HG03135 (cell line): ENCODE data around the gene LIX1L.
A peak's percentile ranks its signal among the peaks of the same experiment; 100 is the strongest.

Experiments used
- ATAC-seq: cut with Tn5 transposase; IDR thresholded peaks from one replicate; pipeline ENCODE4 v1.9.1; 2021; ENCODE audit warnings: mild to moderate bottlenecking, moderate library complexity; ENCODE audit not compliant: unreplicated experiment

Gene LIX1L

DNA sequence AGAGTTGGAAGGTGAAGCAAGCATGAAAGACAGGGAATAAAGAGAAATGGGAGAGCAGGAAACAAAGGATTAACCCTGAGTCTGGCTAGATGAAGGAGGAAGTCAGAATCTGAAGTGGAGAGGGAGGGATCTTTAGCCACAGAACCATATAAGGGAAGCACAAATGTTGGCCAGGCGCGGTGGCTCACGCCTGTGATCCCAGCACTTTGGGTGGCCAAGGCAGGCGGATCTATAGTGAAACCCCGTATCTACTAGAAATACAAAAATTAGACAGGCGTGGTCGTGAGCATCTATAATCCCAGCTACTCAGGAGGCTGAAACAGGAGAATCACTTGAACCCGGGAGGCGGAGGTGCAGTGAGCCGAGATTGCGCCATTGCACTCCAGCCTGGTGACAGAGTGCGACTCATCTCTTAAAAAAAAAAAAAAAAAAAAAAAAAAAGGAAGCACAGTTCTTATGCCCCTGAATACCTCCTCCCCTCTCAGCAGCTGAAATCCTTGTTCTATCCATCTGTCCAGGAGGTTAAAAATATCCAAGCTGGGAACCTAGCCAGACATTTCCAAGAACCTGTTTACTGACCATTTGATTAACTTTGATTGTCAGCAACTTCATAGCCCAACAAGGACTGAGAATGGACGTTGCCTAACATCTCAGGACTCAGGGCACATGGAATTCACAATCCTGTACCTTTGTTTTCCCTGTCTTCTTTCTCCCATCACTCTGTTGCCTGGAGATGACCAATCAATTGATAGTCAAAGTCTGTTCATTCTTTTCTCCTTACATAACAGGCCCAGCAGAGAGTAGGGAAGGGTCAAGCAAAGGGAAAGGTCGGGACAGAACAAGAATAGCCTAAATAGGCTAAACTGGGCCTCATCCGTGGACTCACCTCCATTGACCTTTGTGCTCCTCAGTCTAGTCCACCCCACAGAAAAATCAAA lies 28.0 kb upstream of the LIX1L start:
- no peak for ATAC-seq

- no peak for ATAC-seq
Observed at GRCh38 chr1:145985129-145985501, 27.3 kb upstream of the LIX1L start.

DNA sequence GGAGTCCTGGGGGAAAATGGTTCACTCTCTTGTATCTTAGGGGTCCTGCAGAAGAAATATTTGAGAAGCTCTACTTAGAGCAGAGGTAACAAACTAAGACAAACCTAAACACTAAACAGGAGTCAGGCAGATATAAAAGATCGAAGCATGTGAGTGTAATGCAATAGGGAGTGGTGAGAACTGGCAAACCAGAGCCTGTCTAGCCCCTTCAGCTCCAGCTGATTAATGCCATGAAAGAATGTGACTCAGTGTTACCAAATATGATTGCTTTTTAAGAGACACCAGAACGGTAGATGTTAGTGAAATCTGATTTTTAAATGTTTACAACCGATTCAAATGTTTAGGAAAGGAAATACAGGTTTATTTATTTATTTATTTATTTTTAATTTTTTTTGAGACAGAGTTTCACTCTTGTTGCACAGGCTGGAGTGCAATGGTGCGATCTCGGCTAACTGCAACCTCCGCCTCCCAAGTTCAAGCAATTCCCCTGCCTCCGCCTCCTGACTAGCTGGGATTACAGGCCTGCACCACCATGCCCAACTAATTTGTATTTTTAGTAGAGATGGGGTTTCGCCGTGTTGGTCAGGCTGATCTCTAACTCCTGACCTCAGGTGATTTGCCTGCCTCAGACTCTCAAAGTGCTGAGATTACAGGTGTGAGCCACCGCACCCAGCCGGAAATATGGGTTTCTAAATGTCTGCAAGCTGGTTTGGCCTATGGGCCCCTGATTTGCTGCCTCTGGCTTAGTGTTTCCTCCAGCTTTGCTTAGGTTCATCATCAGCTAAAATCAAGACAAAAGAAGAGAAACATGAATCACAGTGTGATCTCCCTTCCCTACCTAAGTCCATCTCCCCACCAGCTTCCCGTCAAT lies 26.4 kb upstream of the LIX1L start:
- ATAC-seq: no peak

DNA sequence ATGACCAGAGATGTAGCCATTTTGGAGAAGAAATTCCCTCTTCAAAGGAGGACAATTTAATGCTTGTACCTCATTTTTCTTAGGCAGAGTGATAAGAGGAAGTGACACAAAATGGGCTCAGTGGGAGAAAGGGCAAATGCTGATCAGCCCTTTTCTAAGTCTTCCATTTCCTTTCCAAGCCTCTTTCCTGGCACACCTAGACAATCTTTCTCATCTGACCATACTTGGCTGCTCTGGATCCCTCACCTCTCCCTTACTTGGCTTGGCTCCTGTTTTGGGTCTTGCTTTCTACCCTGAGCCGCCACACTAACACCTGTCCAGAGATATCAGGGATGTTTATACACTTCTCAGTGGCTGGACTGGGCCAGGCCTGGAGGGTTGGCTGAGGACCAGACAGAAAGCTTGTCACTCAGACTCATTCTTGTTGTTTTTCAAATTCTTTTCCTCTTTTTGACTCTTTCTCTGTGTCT lies 25.4 kb upstream of the LIX1L start:
- ATAC-seq: no peak

GRCh38 chr1:145982010-145982723 lies 24.4 kb upstream of the LIX1L start:
- ATAC-seq: no peak

GRCh38 chr1:145980457-145980994 lies 22.7 kb upstream of the LIX1L start:
- ATAC-seq: no peak

DNA sequence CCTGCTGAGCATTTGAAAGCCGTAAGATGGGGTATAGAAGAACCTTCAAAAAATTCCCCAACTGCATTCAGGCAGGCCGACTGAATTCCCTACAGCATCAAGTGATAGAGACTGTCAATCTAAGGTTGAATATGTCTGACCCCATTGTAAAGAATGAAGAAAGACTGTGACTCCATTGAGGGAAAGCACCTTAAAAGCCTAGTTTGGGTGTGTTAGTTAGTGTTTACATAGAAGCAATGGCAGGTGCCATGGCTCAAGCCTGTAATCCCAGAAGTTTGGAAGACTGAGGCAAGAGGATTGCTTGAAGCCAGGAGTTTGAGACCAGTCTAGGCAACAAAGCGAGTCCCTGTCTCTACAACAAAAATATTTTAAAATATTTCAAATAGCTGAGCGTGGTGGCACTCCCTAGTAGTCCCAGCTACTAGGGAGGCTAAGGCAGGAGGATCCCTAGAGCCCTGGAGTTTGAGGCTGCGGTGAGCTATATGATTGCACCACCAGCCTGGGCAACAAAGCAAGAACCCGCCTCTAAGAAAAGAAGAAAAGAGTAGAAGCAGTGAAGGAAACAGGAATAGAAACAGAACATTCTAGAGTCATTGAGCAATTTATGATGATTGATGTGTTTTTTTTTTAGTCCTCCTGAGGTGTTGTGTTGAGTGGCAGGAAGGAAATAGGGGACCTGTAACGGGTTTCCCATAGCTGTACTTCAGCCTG lies 22.1 kb upstream of the LIX1L start:
- ATAC-seq: peak; percentile 9

DNA sequence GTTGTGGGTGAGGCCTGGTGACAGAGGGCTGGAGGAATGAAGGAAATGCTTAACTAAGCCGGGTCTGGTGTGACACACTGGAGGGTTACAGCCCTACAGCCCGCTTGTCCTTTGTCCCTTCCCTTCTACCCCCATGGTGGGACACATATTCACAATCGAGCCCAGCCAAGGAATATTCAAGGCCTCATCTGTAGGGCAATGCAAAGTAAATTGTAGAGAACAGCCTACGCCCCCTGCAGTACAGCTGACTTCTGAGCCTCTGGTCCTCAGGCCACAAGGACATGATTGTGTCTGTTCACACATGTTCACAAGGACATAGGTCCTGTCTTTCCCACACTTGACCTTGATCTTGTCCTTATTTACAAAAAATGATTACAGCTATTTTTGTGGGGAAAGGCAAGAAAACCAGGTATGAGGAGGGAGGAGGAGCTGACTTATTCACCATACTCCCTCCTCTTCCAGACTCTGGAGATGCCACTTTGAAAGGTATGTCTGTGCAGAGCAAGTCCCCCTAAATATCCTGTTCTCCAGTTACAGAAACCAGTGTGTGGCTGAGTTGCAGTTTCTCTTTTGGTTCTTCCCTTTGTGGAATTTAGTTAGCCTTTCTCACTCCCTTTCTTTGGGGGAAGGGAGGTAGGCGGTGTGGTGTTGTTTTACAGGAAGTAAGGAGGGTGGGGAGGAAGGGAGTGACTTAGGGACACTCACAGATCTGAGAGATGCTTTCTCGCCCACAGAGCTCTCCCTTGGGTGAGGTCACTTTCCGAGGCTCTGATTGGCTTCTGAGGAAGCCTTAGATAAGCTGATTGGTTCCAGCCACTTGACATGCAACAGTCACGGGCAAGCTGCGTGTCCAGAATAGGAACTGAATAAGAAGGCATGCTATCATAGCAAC lies 21.3 kb upstream of the LIX1L start:
- ATAC-seq: peak; percentile 80

DNA sequence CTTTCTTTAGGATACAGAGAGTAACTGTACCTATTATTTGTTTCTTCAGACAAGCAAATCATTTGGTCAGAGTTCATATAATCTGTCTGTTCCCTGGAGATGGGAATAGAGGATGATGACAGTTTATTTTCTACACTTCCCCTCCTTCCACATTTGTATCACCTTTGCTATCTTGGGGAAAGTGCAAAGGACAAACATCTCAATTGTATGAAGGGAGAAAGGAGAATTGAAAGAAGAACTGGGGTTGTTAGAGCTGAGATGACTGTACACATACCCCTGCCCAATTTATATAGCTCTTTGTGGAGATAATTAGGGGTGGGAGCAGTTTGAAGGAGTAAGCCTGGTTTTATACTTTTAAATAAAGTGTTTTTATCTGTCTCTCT lies 20.6 kb upstream of the LIX1L start:
- ATAC-seq: no peak

- no peak for ATAC-seq
Observed at GRCh38 chr1:145977486-145978470, 20.0 kb upstream of the LIX1L start.

GRCh38 chr1:145977016-145977415 lies 19.2 kb upstream of the LIX1L start:
- ATAC-seq: no peak

- no peak for ATAC-seq
Observed at GRCh38 chr1:145975216-145975615, 17.4 kb upstream of the LIX1L start.

DNA sequence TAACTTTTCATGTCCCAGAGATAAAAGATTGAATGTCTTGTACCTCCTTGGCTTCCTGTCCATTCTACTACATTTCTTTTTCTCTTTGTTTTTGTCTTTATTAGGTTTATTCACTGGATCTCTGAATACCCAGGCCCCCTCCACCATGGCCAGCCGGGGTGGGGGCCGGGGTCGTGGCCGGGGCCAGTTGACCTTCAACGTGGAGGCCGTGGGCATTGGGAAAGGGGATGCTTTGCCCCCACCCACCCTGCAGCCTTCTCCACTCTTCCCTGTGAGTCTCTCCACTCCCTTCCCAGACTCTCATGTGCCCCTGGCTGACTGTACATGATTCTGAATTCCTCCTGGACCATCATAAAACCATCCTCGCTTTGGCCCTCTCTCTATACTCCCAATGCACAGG lies 16.9 kb upstream of the LIX1L start:
- no peak for ATAC-seq

DNA sequence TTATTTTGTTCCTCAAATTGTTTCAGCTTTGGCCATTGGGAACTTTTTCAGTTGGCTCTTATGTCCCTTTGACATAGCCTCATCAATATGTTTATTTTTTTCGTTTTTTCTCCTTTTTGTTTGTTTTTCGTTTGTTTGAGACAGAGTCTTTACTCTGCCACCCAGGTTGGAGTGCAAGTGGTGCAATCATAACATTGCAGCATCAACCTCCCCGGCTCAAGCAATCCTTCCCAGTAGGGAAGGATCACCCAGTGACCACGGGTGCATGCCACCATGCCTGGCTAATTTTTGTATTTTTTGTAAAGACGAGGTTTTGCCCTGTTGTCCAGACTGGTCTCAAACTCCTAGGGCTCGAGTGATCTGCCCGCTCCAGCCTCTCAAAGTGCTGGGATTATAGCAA lies 14.8 kb upstream of the LIX1L start:
- no peak for ATAC-seq

DNA sequence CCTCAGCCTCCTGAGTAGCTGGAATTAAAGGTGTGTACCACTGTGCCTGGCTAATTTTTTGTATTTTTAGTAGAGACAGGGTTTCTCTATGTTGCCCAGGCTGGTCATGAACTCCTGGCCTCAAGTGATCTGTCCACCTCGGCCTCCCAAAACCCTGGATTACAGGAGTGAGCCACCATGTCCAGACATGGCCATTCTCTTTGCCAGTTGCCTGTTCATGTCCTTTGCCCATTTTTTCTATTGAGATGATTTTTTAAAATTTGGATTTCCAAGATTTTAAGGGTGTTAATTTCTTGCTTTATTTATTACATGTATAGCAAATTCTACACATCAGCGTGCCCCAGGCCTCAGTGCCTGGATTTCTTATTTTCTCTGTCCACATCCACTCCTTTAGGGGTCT lies 9.5 kb upstream of the LIX1L start:
- ATAC-seq: no peak

DNA sequence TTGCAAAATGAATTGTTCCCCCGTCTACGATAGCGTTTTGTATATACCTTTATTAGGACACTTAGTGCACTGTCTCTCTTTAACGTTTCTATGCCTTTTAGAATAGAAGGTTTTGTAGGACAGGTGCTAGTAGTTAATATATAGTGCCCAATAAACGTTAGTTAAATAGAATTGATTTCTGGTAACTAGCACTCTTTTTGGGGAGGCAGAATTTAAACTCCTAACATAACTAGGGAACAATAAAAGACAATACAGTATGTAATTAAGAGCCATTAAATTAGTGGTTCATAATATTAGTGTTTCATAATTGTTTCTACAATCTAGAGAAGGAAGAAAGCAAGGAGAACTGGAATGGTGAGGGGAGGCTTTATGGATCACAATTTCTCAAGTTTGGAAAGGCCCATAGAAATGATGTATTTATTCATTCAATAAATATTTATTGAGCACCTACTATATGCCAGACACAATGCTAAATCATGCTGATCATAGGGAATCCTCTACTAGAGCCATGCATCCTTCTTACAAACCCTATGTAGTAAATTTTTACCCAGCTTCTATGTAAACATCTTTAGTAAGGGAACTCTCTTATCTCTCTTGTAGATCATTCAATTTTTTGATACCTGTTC lies 7.4 kb upstream of the LIX1L start:
- no peak for ATAC-seq

GRCh38 chr1:145964328-145965118 lies 6.7 kb upstream of the LIX1L start, which contains the start of the genes ANKRD34A and POLR3GL:
TSS of gene ANKRD34A (minus strand) at chr1:145964575. CDS start at chr1:145961759, 2,816 bp downstream.
TSS of gene POLR3GL (plus strand) at chr1:145964690. CDS start at chr1:145974866, 10,176 bp downstream.
- ATAC-seq: peak; percentile 87
